22Rv1 (cell line): ENCODE measurements around the gene UBR3.

Experiments used
- ZFX ChIP-seq: fragments of 450-650 bp; IDR thresholded peaks from 2 replicates; pipeline ENCODE4 v1.6.1; 2017; ENCODE audit warnings: antibody characterized with exemption, borderline replicate concordance
- TF ChIP-seq, protein P1 (sequence below): fragments of 450-650 bp; IDR thresholded peaks from 2 replicates; pipeline ENCODE4 v1.5.1; 2017; ENCODE audit warnings: mild to moderate bottlenecking

DNA sequence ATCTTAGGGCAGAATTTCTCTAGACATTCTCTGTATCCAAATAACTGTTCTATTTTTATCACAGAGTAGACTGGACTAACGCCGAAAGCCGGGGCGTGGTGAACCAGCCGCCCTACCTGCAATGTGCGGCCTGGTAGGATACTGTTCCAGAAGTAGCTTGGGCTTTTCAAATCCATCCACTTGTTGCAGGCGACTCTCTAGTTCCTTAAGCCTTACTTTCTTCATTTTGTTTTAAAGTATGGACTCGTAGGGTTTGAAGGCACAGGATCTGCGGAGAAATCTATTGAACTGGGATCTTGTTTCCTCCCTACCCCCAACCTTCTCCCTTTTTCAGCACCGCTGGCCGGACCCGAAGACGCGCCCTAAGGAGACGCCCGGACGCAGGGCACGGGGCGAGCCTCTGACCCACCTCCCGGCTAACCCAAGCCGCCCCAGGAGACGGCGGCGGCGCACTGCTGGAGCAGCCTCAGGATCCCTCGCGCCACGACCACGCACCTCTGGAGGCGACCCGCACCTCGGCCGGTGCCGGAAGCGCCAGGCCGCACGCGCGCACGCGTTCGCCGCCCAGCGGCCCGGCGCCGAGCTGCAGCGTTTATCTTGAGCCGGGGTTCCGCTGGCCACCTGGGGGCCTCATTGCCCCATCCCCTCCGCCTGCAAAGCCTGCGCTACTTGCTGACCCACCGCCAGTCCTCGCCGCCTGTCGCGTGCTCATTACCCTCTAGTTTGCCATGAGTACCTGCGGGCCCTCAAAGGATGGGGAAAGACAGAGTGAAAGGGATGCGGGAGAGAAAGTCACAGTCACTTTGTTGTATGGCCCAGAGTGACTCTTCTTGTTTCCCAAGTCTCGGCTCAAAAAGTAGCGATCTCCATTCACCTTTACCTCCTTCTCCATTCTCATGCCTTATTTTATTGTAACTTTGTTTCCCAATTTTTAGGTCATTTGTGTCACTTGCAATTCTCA, 2.6 kb upstream of the UBR3 start, which contains the start of gene METTL5:
- TF ChIP-seq, protein P1, sequence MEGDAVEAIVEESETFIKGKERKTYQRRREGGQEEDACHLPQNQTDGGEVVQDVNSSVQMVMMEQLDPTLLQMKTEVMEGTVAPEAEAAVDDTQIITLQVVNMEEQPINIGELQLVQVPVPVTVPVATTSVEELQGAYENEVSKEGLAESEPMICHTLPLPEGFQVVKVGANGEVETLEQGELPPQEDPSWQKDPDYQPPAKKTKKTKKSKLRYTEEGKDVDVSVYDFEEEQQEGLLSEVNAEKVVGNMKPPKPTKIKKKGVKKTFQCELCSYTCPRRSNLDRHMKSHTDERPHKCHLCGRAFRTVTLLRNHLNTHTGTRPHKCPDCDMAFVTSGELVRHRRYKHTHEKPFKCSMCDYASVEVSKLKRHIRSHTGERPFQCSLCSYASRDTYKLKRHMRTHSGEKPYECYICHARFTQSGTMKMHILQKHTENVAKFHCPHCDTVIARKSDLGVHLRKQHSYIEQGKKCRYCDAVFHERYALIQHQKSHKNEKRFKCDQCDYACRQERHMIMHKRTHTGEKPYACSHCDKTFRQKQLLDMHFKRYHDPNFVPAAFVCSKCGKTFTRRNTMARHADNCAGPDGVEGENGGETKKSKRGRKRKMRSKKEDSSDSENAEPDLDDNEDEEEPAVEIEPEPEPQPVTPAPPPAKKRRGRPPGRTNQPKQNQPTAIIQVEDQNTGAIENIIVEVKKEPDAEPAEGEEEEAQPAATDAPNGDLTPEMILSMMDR = peak; percentile 90
- no peak for TF ChIP-seq ZFX
